Epithelial cell of proximal tubule (primary cell): ENCODE measurements around the gene RASGRF1. TPM values are rescaled to one million over a fixed set of nuclear protein-coding genes. Genes with fewer than 3 reads are reported as not detected.

ENCODE experiments used
- DNase-seq: peaks from one replicate; pipeline ENCODE4 v3.0.0-alpha.2; 2011; ENCODE audit warnings: low read depth
- H3K4me3 ChIP-seq: 2 replicates; pipeline ENCODE4 v1.5.1; 2011; ENCODE audit warnings: low read depth, mild to moderate bottlenecking, low read length
- CTCF ChIP-seq: conservative IDR thresholded peaks from 2 replicates; pipeline ENCODE4 v1.5.1; 2012; ENCODE audit warnings: low read depth, mild to moderate bottlenecking, low read length
- total RNA-seq: library from RNA; depleted of rRNA; stranded (reverse); fragments of >200 nt; gene quantifications from 2 replicates; pipeline ENCODE4 v1.2.3, GENCODE V29; 2015

RASGRF1 gene
- total RNA-seq, result 1.5 and 5.9 TPM in 2 replicates

- no peak within 1 kb of the TSS for H3K4me3 ChIP-seq
These were observed at the start of gene RASGRF1 for GRCh38 chr15:79090487-79091203. TSS of gene RASGRF1 (minus strand) at chr15:79090780. CDS start at chr15:79090498, 282 bp downstream.

GRCh38 chr15:79136434-79137046 lies 46.0 kb upstream of the RASGRF1 start:
- no peak for TF ChIP-seq CTCF
- DNase-seq, result no peak

More at GRCh38 chr15:79090487-79091203, at the start of gene RASGRF1:
- DNase-seq, result no peak
- no peak for TF ChIP-seq CTCF

GRCh38 chr15:79133309-79133708 lies 42.7 kb upstream of the RASGRF1 start:
- TF ChIP-seq CTCF, result no peak
- DNase-seq, result no peak
- no peak overlapping the region for H3K4me3 ChIP-seq

More at GRCh38 chr15:79136434-79137046, 46.0 kb upstream of the RASGRF1 start:
- no peak overlapping the region for H3K4me3 ChIP-seq

- H3K4me3 ChIP-seq, result no peak overlapping the region
- no peak for DNase-seq
- TF ChIP-seq CTCF, result no peak
These were observed 42.2 kb upstream of the RASGRF1 start for GRCh38 chr15:79132770-79133169.

- H3K4me3 ChIP-seq, result no peak overlapping the region
- DNase-seq, result no peak
- TF ChIP-seq CTCF, result no peak
These were observed 41.8 kb upstream of the RASGRF1 start for GRCh38 chr15:79132361-79132760.

GRCh38 chr15:79130535-79131130 lies 40.1 kb upstream of the RASGRF1 start:
- no peak for DNase-seq
- peak; percentile 31 for TF ChIP-seq CTCF
- no peak overlapping the region for H3K4me3 ChIP-seq
